PC-3 (cell line): ENCODE data around the gene TPGS2.

Experiments
- CTCF ChIP-seq: fragments of 300-600 bp; sonication (generic); conservative IDR thresholded peaks from 2 replicates; pipeline ENCODE4 v1.5.1; 2017; ENCODE audit warnings: antibody characterized with exemption, low read depth, mild to moderate bottlenecking, low read length
- EZH2 ChIP-seq: fragments of 300-600 bp; sonication (generic); IDR thresholded peaks from one replicate; pipeline ENCODE4 v1.6.1; 2017; ENCODE audit warnings: antibody characterized with exemption, mild to moderate bottlenecking, low read length; ENCODE audit not compliant: unreplicated experiment
- EZH2phosphoT487 ChIP-seq: fragments of 300-600 bp; sonication (generic); IDR thresholded peaks from 2 replicates; pipeline ENCODE4 v1.6.1; 2018; ENCODE audit warnings: mild to moderate bottlenecking, antibody characterized with exemption, low read length, borderline replicate concordance

GRCh38 chr18:36819621-36820020 is 9.2 kb downstream of the TPGS2 start:
- TF ChIP-seq EZH2phosphoT487, result no peak
- TF ChIP-seq CTCF, result no peak
- TF ChIP-seq EZH2, result no peak
